T-helper 9 cell (primary cell): ENCODE data around the gene PARD6A.

Experiments
- DNase-seq: peaks from one replicate; pipeline ENCODE4 v3.0.0-alpha.2; 2020

PARD6A gene

GRCh38 chr16:67697422-67698185 is 36.8 kb downstream of the PARD6A start:
- DNase-seq, result no peak

GRCh38 chr16:67699265-67699664 is 38.5 kb downstream of the PARD6A start:
- no peak for DNase-seq

GRCh38 chr16:67701420-67701819 is 40.7 kb downstream of the PARD6A start:
- DNase-seq, result no peak

- DNase-seq, result no peak
Observed at GRCh38 chr16:67702130-67702529, 41.4 kb downstream of the PARD6A start.

- DNase-seq, result no peak
Observed at GRCh38 chr16:67703626-67704025, 42.9 kb downstream of the PARD6A start.

GRCh38 chr16:67704110-67704509 is 43.4 kb downstream of the PARD6A start:
- DNase-seq, result no peak

GRCh38 chr16:67707210-67707609 is 46.5 kb downstream of the PARD6A start:
- DNase-seq, result no peak

GRCh38 chr16:67707790-67708189 is 47.0 kb downstream of the PARD6A start:
- DNase-seq, result no peak

- no peak for DNase-seq
Observed at GRCh38 chr16:67708368-67708771, 47.6 kb downstream of the PARD6A start.

GRCh38 chr16:67709050-67709449 is 48.3 kb downstream of the PARD6A start:
- DNase-seq, result no peak

GRCh38 chr16:67710607-67711006 is 49.8 kb downstream of the PARD6A start:
- DNase-seq, result no peak
